DOHH2 (cell line): ENCODE results near the gene KIAA0408.
A peak's percentile ranks its signal among the peaks of the same experiment; 100 is the strongest.

Experiments used
- H3F3A ChIP-seq: fragments of 200-600 bp; sonication (generic), shearing (Covaris generic); 2 replicates; pipeline ENCODE4 v1.6.0; 2016; ENCODE audit warnings: antibody characterized with exemption, mild to moderate bottlenecking; ENCODE audit not compliant: control insufficient read depth, insufficient read depth
- H3K27ac ChIP-seq: fragments of 200-600 bp; sonication (generic); 2 replicates; pipeline ENCODE4 v1.5.1; 2014; ENCODE audit warnings: low read depth, mild to moderate bottlenecking, low read length, moderate library complexity
- H3K27me3 ChIP-seq: fragments of 200-600 bp; sonication (generic); 2 replicates; pipeline ENCODE4 v1.6.1; 2014; ENCODE audit warnings: mild to moderate bottlenecking, low read length, mixed read lengths; ENCODE audit not compliant: control insufficient read depth
- H3K36me3 ChIP-seq: fragments of 200-600 bp; sonication (generic); 2 replicates; pipeline ENCODE4 v1.6.1; 2014; ENCODE audit warnings: mild to moderate bottlenecking, low read length, moderate library complexity, mixed read lengths; ENCODE audit not compliant: control insufficient read depth
- H3K4me1 ChIP-seq: fragments of 200-600 bp; sonication (generic); 2 replicates; pipeline ENCODE4 v1.6.1; 2014; ENCODE audit warnings: mild to moderate bottlenecking, low read length, mixed read lengths; ENCODE audit not compliant: control insufficient read depth
- H3K4me2 ChIP-seq: fragments of 200-600 bp; sonication (generic); 2 replicates; pipeline ENCODE4 v1.6.0; 2014; ENCODE audit warnings: mild to moderate bottlenecking, low read length, moderate library complexity
- H3K4me3 ChIP-seq: fragments of 200-600 bp; sonication (generic); 2 replicates; pipeline ENCODE4 v1.5.1; 2014; ENCODE audit warnings: mild to moderate bottlenecking, low read length, mixed read lengths
- H3K79me2 ChIP-seq: fragments of 200-600 bp; sonication (generic); 2 replicates; pipeline ENCODE4 v1.6.1; 2014; ENCODE audit warnings: mild to moderate bottlenecking, low read length, mixed read lengths; ENCODE audit not compliant: control insufficient read depth
- H3K9me2 ChIP-seq: fragments of 200-600 bp; sonication (generic); replicated peaks from 2 replicates; pipeline ENCODE4 v1.6.1; 2014; ENCODE audit warnings: mild to moderate bottlenecking, low read length, mixed read lengths; ENCODE audit not compliant: control insufficient read depth
- H3K9me3 ChIP-seq: fragments of 200-600 bp; sonication (generic); 2 replicates; pipeline ENCODE4 v1.6.1; 2014; ENCODE audit warnings: antibody characterized with exemption, low read length, mixed read lengths; ENCODE audit not compliant: control insufficient read depth, insufficient read depth
- H4K20me1 ChIP-seq: fragments of 200-600 bp; sonication (generic); 2 replicates; pipeline ENCODE4 v1.6.0; 2014; ENCODE audit warnings: low read depth, mild to moderate bottlenecking, antibody characterized with exemption, low read length, moderate library complexity; ENCODE audit not compliant: control insufficient read depth, insufficient read depth
- EZH2phosphoT487 ChIP-seq: fragments of 200-600 bp; sonication (generic); IDR thresholded peaks from 2 replicates; pipeline ENCODE4 v1.6.1; 2017; ENCODE audit warnings: borderline replicate concordance, mild to moderate bottlenecking, antibody characterized with exemption, low read length, moderate library complexity, mixed read lengths
- TF ChIP-seq, protein P1 (sequence below): fragments of 200-600 bp; sonication (generic); IDR thresholded peaks from one replicate; pipeline ENCODE4 v1.5.1; 2014; ENCODE audit warnings: antibody characterized with exemption, mild to moderate bottlenecking, low read depth, low read length; ENCODE audit not compliant: poor library complexity, severe bottlenecking

KIAA0408 gene

GRCh38 chr6:127464881-127465459, 5.8 kb upstream of the KIAA0408 start:
- no peaks in the 10 kb centered on the region for H3K36me3 ChIP-seq
- H3K79me2 ChIP-seq, result no peaks in the 10 kb centered on the region
- no peaks in the 10 kb centered on the region for H3F3A ChIP-seq
- H3K9me3 ChIP-seq, result no peaks in the 10 kb centered on the region
- no peaks in the 10 kb centered on the region for H3K4me1 ChIP-seq
- H3K27me3 ChIP-seq, result no peaks in the 10 kb centered on the region
- no peaks in the 10 kb centered on the region for H4K20me1 ChIP-seq
- no peaks in the 10 kb centered on the region for H3K9me2 ChIP-seq
- no peak overlapping the region for H3K4me2 ChIP-seq
- no peak overlapping the region for H3K4me3 ChIP-seq
- no peak for TF ChIP-seq EZH2phosphoT487
- TF ChIP-seq, protein P1, sequence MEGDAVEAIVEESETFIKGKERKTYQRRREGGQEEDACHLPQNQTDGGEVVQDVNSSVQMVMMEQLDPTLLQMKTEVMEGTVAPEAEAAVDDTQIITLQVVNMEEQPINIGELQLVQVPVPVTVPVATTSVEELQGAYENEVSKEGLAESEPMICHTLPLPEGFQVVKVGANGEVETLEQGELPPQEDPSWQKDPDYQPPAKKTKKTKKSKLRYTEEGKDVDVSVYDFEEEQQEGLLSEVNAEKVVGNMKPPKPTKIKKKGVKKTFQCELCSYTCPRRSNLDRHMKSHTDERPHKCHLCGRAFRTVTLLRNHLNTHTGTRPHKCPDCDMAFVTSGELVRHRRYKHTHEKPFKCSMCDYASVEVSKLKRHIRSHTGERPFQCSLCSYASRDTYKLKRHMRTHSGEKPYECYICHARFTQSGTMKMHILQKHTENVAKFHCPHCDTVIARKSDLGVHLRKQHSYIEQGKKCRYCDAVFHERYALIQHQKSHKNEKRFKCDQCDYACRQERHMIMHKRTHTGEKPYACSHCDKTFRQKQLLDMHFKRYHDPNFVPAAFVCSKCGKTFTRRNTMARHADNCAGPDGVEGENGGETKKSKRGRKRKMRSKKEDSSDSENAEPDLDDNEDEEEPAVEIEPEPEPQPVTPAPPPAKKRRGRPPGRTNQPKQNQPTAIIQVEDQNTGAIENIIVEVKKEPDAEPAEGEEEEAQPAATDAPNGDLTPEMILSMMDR, result peak; percentile 80
- H3K27ac ChIP-seq, result no peak overlapping the region

DNA sequence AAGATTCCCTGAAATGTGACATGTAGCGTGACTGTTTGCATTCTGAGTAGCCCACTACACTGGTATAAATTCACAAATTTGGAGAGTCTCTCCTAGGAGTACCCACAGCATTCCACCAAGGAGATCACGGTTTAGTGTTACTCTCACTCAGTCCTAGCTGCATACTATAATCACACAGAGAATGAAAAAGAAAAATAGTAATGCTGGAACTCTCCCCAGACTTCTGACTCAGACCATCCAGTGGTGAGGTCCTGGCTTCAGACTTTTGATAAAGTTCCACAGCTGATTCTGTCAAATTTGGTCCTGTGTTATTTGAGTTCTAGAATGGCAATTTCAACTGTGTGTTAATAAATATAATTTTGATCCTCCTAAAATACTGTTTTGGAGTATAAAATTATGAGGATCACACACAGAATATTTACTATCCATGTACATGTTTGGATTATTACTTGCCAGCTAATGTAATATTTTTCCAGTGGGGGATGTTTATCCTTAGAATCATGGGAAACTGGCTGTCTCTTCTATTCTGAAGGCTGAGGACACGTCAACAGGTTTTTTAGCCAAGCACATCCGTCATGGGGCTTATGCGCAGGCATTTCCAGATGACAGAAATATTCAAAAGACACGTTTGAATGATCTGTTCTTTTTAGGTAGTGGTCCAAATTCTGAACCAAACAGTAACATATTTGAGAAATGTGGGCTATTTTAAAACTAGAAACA, 5.1 kb upstream of the KIAA0408 start:
- H3F3A ChIP-seq, result no peaks in the 10 kb centered on the region
- H3K27ac ChIP-seq, result no peak overlapping the region
- TF ChIP-seq, protein P1, result no peak
- TF ChIP-seq EZH2phosphoT487, result no peak
- H3K36me3 ChIP-seq, result no peaks in the 10 kb centered on the region
- H4K20me1 ChIP-seq, result no peaks in the 10 kb centered on the region
- no peak overlapping the region for H3K4me2 ChIP-seq
- H3K79me2 ChIP-seq, result no peaks in the 10 kb centered on the region
- no peaks in the 10 kb centered on the region for H3K27me3 ChIP-seq
- no peaks in the 10 kb centered on the region for H3K9me2 ChIP-seq
- no peaks in the 10 kb centered on the region for H3K4me1 ChIP-seq
- no peak overlapping the region for H3K4me3 ChIP-seq
- H3K9me3 ChIP-seq, result no peaks in the 10 kb centered on the region

DNA sequence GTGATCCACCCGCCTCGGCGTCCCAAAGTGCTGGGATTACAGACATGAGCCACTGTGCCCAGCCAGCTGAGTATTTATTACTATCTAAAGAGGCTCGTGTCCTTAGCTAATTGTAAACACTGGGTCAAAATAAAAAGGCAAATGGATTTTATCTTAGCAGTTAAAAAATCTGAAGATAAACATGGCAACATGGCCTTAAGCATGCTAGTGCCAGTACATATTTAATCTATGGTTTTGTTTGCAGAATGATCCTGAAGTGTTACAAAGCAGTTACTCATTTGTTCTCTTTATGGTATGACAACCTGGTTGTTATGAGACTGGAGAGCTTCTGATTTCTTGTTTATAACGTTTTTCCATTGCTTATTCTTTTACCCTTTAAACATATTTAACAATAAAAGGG, 3.9 kb upstream of the KIAA0408 start:
- H3K27ac ChIP-seq, result no peak overlapping the region
- H3K79me2 ChIP-seq, result no peaks in the 10 kb centered on the region
- no peaks in the 10 kb centered on the region for H3K9me2 ChIP-seq
- no peaks in the 10 kb centered on the region for H3K9me3 ChIP-seq
- H4K20me1 ChIP-seq, result no peaks in the 10 kb centered on the region
- H3F3A ChIP-seq, result no peaks in the 10 kb centered on the region
- H3K36me3 ChIP-seq, result no peaks in the 10 kb centered on the region
- H3K4me2 ChIP-seq, result no peak overlapping the region
- no peak overlapping the region for H3K4me3 ChIP-seq
- H3K27me3 ChIP-seq, result 0 out of 2 replicates have a peak, but pooled peaks cover 4% of the 10 kb centered on the region
- no peaks in the 10 kb centered on the region for H3K4me1 ChIP-seq
- no peak for TF ChIP-seq EZH2phosphoT487
- TF ChIP-seq, protein P1, result no peak
